MM.1S (cell line): ENCODE results near the gene STK32B.

Source experiments
- CTCF ChIP-seq: fragments of 300-600 bp; sonication (generic); IDR thresholded peaks from 2 replicates; pipeline ENCODE4 v1.5.1; 2016; ENCODE audit warnings: antibody characterized with exemption, low read length, mixed read lengths
- EZH2 ChIP-seq: fragments of 300-600 bp; sonication (generic); optimal IDR thresholded peaks from 2 replicates; pipeline ENCODE3; 2017; ENCODE audit warnings: low read depth, mild to moderate bottlenecking, antibody characterized with exemption, low read length, mixed read lengths
- EZH2phosphoT487 ChIP-seq: fragments of 300-600 bp; sonication (generic); IDR thresholded peaks from 2 replicates; pipeline ENCODE4 v1.6.1; 2018; ENCODE audit warnings: antibody characterized with exemption, low read length

DNA sequence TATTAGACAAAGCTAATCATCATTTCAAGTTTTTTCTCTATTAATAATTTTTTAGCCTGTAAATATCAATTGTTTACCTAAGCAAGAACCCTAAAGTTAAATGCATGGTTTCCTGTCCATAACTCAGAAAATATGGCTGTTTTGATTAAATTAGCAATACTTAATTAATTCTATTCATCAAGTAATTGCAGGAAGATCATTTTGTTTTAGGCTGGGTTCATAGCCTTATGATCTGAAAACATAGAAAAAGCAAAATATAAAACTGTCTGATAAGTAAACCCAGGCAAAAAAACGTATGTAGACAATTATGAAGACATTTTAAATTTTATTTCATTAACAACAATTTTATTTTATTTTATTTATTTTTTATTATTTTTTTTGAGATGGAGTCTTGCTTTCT is 438.0 kb downstream of the STK32B start:
- TF ChIP-seq CTCF (no peak), EZH2phosphoT487 (no peak), EZH2 (no peak)
